Stomach (tissue), 4 donors: Measurements from ENCODE around the gene FAM83D.

Experiments used
- CTCF ChIP-seq, 7 experiments: fragments of 450-650 bp in 4 of 7; fragments of 200-600 bp in 3 of 7; sonication (generic) in 3 of 7; IDR thresholded peaks; one replicate each; pipeline ENCODE4 v1.5.1; 2016 to 2019; ENCODE audit warnings: antibody characterized with exemption in 7 of 7, control low read depth in 2 of 7, mild to moderate bottlenecking in 1 of 7
- POLR2A ChIP-seq, 4 donors: fragments of 450-650 bp; IDR thresholded peaks; one replicate each; pipeline ENCODE4 v1.6.1; 2016; ENCODE audit warnings: antibody characterized with exemption in 4 of 4, control low read depth in 2 of 4, mild to moderate bottlenecking in 1 of 4, moderate library complexity in 1 of 4

- TF ChIP-seq CTCF (IDR thresholded peaks at IDR 0.05) = no peak
- no peak for TF ChIP-seq POLR2A (IDR thresholded peaks at IDR 0.05)
These were observed 23.6 kb upstream of the FAM83D start for GRCh38 chr20:38902601-38903000.
